ENCODE results near the gene MED29. TPM values are rescaled to one million over a fixed set of nuclear protein-coding genes. Genes with fewer than 3 reads are reported as not detected.
A peak's percentile ranks its signal among the peaks of the same experiment; 100 is the strongest.

The MED29 gene
- total and polyA plus RNA-seq, 2 experiments from 2014 or later: 26.1 to 62.0 TPM

- no peak for TF ChIP-seq EZH2phosphoT487 (IDR thresholded peaks at IDR 0.05; ENCODE audit: unreplicated experiment)
- TF ChIP-seq CREB1 (CRISPR knock-in tag; IDR thresholded peaks at IDR 0.05; ENCODE audit: low read depth): no peak
- TF ChIP-seq ZNF331 (CRISPR knock-in tag; IDR thresholded peaks at IDR 0.05; ENCODE audit: low read depth): no peak
- TF ChIP-seq, protein P1, sequence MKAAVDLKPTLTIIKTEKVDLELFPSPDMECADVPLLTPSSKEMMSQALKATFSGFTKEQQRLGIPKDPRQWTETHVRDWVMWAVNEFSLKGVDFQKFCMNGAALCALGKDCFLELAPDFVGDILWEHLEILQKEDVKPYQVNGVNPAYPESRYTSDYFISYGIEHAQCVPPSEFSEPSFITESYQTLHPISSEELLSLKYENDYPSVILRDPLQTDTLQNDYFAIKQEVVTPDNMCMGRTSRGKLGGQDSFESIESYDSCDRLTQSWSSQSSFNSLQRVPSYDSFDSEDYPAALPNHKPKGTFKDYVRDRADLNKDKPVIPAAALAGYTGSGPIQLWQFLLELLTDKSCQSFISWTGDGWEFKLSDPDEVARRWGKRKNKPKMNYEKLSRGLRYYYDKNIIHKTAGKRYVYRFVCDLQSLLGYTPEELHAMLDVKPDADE (IDR thresholded peaks at IDR 0.05): no peak
- TF ChIP-seq POLR2AphosphoS5 (IDR thresholded peaks at IDR 0.05; ENCODE audit: low read depth): no peak
- TF ChIP-seq, protein P2, sequence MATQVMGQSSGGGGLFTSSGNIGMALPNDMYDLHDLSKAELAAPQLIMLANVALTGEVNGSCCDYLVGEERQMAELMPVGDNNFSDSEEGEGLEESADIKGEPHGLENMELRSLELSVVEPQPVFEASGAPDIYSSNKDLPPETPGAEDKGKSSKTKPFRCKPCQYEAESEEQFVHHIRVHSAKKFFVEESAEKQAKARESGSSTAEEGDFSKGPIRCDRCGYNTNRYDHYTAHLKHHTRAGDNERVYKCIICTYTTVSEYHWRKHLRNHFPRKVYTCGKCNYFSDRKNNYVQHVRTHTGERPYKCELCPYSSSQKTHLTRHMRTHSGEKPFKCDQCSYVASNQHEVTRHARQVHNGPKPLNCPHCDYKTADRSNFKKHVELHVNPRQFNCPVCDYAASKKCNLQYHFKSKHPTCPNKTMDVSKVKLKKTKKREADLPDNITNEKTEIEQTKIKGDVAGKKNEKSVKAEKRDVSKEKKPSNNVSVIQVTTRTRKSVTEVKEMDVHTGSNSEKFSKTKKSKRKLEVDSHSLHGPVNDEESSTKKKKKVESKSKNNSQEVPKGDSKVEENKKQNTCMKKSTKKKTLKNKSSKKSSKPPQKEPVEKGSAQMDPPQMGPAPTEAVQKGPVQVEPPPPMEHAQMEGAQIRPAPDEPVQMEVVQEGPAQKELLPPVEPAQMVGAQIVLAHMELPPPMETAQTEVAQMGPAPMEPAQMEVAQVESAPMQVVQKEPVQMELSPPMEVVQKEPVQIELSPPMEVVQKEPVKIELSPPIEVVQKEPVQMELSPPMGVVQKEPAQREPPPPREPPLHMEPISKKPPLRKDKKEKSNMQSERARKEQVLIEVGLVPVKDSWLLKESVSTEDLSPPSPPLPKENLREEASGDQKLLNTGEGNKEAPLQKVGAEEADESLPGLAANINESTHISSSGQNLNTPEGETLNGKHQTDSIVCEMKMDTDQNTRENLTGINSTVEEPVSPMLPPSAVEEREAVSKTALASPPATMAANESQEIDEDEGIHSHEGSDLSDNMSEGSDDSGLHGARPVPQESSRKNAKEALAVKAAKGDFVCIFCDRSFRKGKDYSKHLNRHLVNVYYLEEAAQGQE (IDR thresholded peaks at IDR 0.05; ENCODE audit: unreplicated experiment): no peak
Observed at GRCh38 chr19:39407660-39408391, 16.6 kb downstream of the MED29 start (continued).

GRCh38 chr19:39408392-39409207, 17.4 kb downstream of the MED29 start:
- H3K27me3 ChIP-seq (ENCODE audit: insufficient read depth): no peaks in the 10 kb centered on the region
- H3K4me1 Mint-ChIP-seq: peaks cover 52% of the 10 kb centered on the region
- H3K4me2 ChIP-seq: peak overlapping the region; percentile 91
- no peaks in the 10 kb centered on the region for H3K36me3 ChIP-seq (ENCODE audit: insufficient read depth)
- H4K20me1 ChIP-seq (replicated peaks; ENCODE audit: insufficient read depth): peaks cover 4% of the 10 kb centered on the region; the same call in 1 of the 2 replicates
- DNase-seq (ENCODE audit: low spot score) (no peak), ATAC-seq (no peak)
- H3K9me2 ChIP-seq (ENCODE audit: insufficient read depth): no peaks in the 10 kb centered on the region
- H3K36me3 Mint-ChIP-seq (ENCODE audit: low read depth): peaks cover 17% of the 10 kb centered on the region; the same call in 2 of the 3 replicates
- H3K27me3 Mint-ChIP-seq (ENCODE audit: insufficient read depth, low read depth, poor library complexity): peaks cover 43% of the 10 kb centered on the region
- H3K4me3 Mint-ChIP-seq: peak overlapping the region; percentile 94
- peaks cover 39% of the 10 kb centered on the region for H3F3A ChIP-seq (replicated peaks; ENCODE audit: low read depth)
- peak overlapping the region; percentile 89 for H3K27ac Mint-ChIP-seq
- peak overlapping the region; percentile 99 for H3K4me3 ChIP-seq
- peaks cover 4% of the 10 kb centered on the region; the same call in 2 of the 3 replicates for H3K9me3 Mint-ChIP-seq
- no peak overlapping the region for H2AFZ ChIP-seq
- peaks cover 24% of the 10 kb centered on the region for H3K79me2 ChIP-seq (replicated peaks; ENCODE audit: insufficient read depth)
- H3K4me1 ChIP-seq (ENCODE audit: insufficient read depth): peaks cover 55% of the 10 kb centered on the region
- H3K27ac ChIP-seq (ENCODE audit: low read depth): peak overlapping the region; percentile 93
- TF ChIP-seq STAT1 (IDR thresholded peaks at IDR 0.05; ENCODE audit: unreplicated experiment): no peak
- TF ChIP-seq JUNB (IDR thresholded peaks at IDR 0.05; ENCODE audit: unreplicated experiment): no peak
- TF ChIP-seq, protein P1 (IDR thresholded peaks at IDR 0.05): no peak
- TF ChIP-seq ZNF462 (CRISPR knock-in tag; IDR thresholded peaks at IDR 0.05): no peak
- no peak for TF ChIP-seq CREB1 (CRISPR knock-in tag; IDR thresholded peaks at IDR 0.05; ENCODE audit: low read depth)
- TF ChIP-seq POLR2AphosphoS5 (IDR thresholded peaks at IDR 0.05; ENCODE audit: low read depth): no peak
- no peak for TF ChIP-seq ZNF331 (CRISPR knock-in tag; IDR thresholded peaks at IDR 0.05; ENCODE audit: low read depth)
- TF ChIP-seq EZH2 (IDR thresholded peaks at IDR 0.05; ENCODE audit: low read depth, unreplicated experiment): no peak
